Umbilical cord (tissue), 2 donors: ENCODE results near the gene COG3. TPM values are rescaled to one million over a fixed set of nuclear protein-coding genes. Genes with fewer than 3 reads are reported as not detected.

Source experiments
- DNase-seq: peaks from one replicate; pipeline ENCODE4 v3.0.0-alpha.2; 2015; ENCODE audit warnings: low spot score
- total RNA-seq: library from RNA; depleted of rRNA; stranded (reverse); fragments of >200 nt; gene quantifications from one replicate; pipeline ENCODE4 v1.2.3, GENCODE V29; 2014; ENCODE audit warnings: low replicate concordance; ENCODE audit not compliant: insufficient read depth

COG3 gene
- total RNA-seq, 1 donor from 2014 or later = 40.4 TPM

GRCh38 chr13:45545686-45546409 lies 81.1 kb downstream of the COG3 start:
- no peak for DNase-seq

- DNase-seq = peak; percentile 5
Observed at GRCh38 chr13:45546410-45546765, 81.6 kb downstream of the COG3 start.

DNA sequence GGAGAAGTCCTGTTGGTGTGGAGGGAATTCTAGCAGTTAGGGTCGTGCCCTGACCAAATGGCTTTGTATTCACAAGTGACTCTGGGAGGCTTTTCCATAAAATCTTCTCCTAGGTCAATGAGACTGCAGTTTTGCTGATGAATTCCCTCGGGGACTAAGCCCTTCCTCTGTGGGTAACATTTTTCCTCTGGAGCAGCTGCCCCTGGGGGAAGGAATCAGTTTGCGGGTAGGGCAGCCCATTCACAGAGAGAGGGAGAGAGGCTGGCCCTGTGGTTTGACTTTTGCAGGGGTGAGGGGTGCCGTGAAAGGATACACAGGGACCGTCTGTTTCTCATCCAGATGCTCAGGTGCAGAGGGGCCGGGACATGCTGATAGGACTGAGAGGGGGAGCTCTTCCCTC lies 83.5 kb downstream of the COG3 start:
- DNase-seq = no peak

- DNase-seq = no peak
Observed at GRCh38 chr13:45554604-45555109, 89.9 kb downstream of the COG3 start.

DNA sequence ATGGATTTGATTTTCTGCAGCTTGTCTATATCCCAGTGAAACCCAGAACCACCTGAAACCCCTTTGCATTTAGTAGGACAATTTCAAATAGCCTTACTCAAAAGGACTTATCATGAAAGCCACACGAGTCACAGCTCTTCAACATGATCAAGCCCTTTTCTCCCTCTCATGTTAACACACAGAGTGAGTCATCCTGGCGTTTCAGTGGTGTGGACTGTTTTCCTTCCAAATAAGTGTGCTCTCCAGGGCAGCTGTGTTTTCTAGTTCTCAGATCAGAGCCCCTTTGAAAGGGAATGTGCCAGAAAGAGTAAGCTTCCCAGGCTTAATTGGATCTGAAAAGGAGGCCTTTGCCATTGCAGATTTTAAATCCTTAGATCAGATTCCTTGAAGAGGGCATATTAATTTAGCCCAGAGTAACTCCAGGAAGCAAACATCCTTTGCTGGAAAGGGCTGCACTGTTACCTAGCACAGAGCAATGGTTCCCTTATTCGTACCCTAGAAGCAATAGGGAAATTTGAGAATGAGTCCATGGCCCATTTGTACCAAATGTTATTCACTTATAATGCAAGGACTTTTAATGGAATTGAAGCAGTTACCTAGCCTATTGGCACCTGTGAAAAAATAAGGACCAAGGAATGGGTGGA lies 99.5 kb downstream of the COG3 start:
- peak; percentile 93 for DNase-seq

DNA sequence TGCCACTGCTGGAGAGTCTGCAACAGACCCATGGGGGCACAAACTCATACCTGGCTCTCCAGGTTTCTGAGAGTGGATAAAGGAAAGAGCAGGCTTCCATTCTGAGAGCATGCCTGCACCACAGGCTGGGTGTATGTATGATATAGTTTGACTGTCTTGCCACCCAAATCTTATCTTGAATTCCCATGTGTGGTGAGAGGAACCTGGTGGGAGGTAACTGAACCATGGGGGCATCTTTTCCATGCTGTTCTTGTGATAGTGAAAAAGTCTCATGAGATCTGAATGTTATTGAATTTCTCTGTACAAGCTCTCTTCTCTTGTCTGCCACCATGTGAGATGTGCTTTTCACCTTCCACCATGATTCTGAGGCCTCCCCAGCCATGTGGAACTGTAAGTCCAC lies 100.6 kb downstream of the COG3 start:
- DNase-seq = no peak

- no peak for DNase-seq
Observed at GRCh38 chr13:45575146-45575829, 110.5 kb downstream of the COG3 start.

GRCh38 chr13:45575830-45576180 lies 111.1 kb downstream of the COG3 start:
- DNase-seq = no peak

- no peak for DNase-seq
Observed at GRCh38 chr13:45576466-45576865, 111.7 kb downstream of the COG3 start.

DNA sequence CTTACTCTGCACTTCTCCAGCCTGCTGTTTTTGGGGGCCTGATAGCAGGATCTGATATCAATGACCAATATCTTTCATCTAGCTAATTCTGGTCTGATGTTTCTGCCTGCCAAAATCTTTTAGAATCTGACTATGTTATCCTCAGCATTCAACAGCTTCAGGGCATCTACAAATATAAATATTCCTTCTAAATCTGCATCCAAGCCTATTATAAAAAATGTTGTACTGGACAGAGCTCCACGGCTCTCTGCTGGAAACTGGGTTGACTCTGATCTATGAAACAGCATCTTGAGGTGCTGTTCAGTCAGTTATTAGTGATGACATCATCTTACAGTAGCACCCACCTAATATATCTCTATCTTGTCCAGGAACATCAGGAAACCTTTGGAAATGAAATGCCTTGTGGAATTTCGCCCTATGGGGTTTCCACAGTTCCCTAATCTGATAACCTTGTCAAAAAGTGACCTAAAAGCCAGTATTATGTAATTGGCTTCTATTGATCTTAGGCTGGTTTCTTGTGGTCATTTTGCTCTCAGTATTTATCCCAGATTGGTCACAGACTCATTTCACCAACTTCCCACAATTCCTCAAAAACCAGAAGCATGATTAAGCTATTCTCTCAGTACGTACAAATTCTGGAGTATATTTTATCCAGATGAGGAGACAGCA lies 117.8 kb downstream of the COG3 start:
- DNase-seq = no peak

GRCh38 chr13:45584816-45585215 lies 120.1 kb downstream of the COG3 start:
- no peak for DNase-seq

Other genes with a start within 250 kb of the COG3 start
- gene TPT1, start 123.8 kb upstream of the COG3 start, total RNA-seq = 6,277 TPM
- gene SLC25A30, start 46.6 kb upstream of the COG3 start, total RNA-seq = 11.3 TPM
- gene ERICH6B, start 150.8 kb downstream of the COG3 start, total RNA-seq = not detected
- gene CBY2, start 237.4 kb downstream of the COG3 start, total RNA-seq = 2.2 TPM